ENCODE results near the gene MORN4. TPM values are rescaled to one million over a fixed set of nuclear protein-coding genes. Genes with fewer than 3 reads are reported as not detected.

The MORN4 gene
- total RNA-seq, 3 donors from 2014 or later (not counting 1 experiment from before 2014, with no cell fraction given), result 0.14 to 2.0 (median 1.6) TPM

DNA sequence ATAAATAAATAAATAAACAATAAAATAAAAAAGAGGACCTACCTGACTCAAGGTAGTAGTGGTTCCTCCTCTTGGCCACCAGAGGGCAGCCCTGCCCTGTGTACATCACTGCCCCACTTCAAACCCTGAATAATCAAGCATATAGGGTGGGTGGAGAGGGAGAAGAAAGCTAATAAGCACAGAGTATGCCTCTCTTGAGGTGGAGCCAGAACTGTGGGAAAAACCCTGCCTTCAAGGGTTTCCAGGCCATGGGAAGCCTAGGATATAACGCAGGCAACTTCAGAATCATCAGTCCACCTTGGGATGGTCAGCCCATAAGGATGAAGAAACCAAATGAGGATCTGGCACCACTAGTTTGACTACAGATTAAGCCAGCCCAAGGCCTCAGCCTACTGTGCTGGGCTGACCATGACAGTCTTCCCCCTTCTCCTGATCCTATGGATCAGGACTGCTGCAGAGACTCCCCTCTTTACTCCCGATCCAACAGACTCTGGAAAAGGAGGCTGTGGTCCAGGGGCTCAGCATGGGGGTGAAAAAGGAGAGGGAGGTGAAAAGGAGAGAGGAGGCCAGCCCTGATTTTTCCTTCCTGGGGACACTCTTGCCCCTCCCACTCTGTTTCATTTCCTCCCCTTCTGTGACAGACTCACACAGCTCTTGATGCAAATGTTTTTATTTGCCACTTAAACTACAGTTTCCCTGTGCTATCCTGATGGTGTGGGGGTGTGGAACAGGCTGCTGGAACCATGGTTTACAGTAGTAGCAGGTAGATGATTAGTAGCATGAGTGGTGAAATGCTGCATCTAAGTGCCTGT lies 43.7 kb upstream of the MORN4 start:
- DNase-seq (peak; percentile 36 to 84), ATAC-seq (peak; percentile 79 to 91 (median 85))
- intact Hi-C loops (cut with micrococcal nuclease), result loop anchor here (1.0 kb wide), 2 partner anchors 54 to 105 kb away; partner anchors contain the start of gene ANKRD2
- TF ChIP-seq CTCF (IDR thresholded peaks at IDR 0.05), result peak; percentile 92
- peak overlapping the region; percentile 13 for H3K4me3 Mint-ChIP-seq
- no peak overlapping the region for H3K27ac ChIP-seq (ENCODE audit: low read length)
- no peaks in the 10 kb centered on the region for H3K36me3 Mint-ChIP-seq
- peaks cover 26% of the 10 kb centered on the region for H3K36me3 ChIP-seq (ENCODE audit: control insufficient read depth, insufficient read depth, low read length)
- no peaks in the 10 kb centered on the region for H3K4me1 Mint-ChIP-seq
- H3K27me3 Mint-ChIP-seq (ENCODE audit: low read depth in 2 of 2), result no peaks in the 10 kb centered on the region
- H3K4me3 ChIP-seq (ENCODE audit: low read length), result no peak overlapping the region
- H3K27ac Mint-ChIP-seq, result peak overlapping the region; percentile 42 to 66
- no peaks in the 10 kb centered on the region for H3K27me3 ChIP-seq (ENCODE audit: control insufficient read depth, insufficient read depth, low read length)
- no peaks in the 10 kb centered on the region for H3K9me3 Mint-ChIP-seq
- H3K9me3 ChIP-seq (ENCODE audit: control insufficient read depth, insufficient read depth, low read length), result no peaks in the 10 kb centered on the region
- H3K4me1 ChIP-seq (ENCODE audit: control insufficient read depth, insufficient read depth, low read length), result peaks cover 6% of the 10 kb centered on the region
- WGBS (ENCODE audit: insufficient coverage), result 84% methylated on average over 1 of the region's 2 CpGs

DNA sequence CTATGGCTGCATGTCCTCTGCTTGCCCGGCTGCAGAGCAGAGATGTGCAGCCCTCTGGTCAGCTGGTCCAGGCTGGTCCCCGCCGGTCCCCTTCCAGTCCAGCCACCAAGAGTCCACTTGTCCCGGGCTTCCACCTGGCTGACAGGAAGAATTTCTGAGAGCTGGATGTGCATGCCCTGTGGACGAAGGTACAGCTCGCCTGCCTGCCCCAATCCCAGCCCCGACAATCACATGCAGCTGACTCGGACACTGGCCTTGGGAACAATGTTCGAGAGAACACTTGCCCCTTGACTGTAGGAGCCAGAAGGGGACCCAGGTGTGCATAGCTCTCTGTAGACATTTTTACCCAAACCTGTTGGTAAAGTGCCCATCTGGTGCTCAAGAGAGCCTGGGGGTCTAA lies 41.9 kb upstream of the MORN4 start:
- no peak for ATAC-seq
- Mint-ChIP-seq H3K27me3 (ENCODE audit: low read depth in 2 of 2) (no peaks in the 10 kb centered on the region), H3K9me3 (no peaks in the 10 kb centered on the region), H3K4me3 (no peak overlapping the region), H3K4me1 (no peaks in the 10 kb centered on the region), H3K36me3 (no peaks in the 10 kb centered on the region), H3K27ac (no peak overlapping the region)
- intact Hi-C loops (cut with micrococcal nuclease), result no loop called here
- H3K9me3 ChIP-seq (ENCODE audit: control insufficient read depth, insufficient read depth, low read length), result no peaks in the 10 kb centered on the region
- H3K4me3 ChIP-seq (ENCODE audit: low read length), result no peak overlapping the region
- no peak for DNase-seq
- TF ChIP-seq CTCF (IDR thresholded peaks at IDR 0.05), result no peak
- no peak overlapping the region for H3K27ac ChIP-seq (ENCODE audit: low read length)
- no peaks in the 10 kb centered on the region for H3K27me3 ChIP-seq (ENCODE audit: control insufficient read depth, insufficient read depth, low read length)
- H3K36me3 ChIP-seq (ENCODE audit: control insufficient read depth, insufficient read depth, low read length), result peaks cover 29% of the 10 kb centered on the region
- WGBS (ENCODE audit: insufficient coverage), result 97% methylated on average over 9 of the region's 9 CpGs
- peaks cover 6% of the 10 kb centered on the region for H3K4me1 ChIP-seq (ENCODE audit: control insufficient read depth, insufficient read depth, low read length)

DNA sequence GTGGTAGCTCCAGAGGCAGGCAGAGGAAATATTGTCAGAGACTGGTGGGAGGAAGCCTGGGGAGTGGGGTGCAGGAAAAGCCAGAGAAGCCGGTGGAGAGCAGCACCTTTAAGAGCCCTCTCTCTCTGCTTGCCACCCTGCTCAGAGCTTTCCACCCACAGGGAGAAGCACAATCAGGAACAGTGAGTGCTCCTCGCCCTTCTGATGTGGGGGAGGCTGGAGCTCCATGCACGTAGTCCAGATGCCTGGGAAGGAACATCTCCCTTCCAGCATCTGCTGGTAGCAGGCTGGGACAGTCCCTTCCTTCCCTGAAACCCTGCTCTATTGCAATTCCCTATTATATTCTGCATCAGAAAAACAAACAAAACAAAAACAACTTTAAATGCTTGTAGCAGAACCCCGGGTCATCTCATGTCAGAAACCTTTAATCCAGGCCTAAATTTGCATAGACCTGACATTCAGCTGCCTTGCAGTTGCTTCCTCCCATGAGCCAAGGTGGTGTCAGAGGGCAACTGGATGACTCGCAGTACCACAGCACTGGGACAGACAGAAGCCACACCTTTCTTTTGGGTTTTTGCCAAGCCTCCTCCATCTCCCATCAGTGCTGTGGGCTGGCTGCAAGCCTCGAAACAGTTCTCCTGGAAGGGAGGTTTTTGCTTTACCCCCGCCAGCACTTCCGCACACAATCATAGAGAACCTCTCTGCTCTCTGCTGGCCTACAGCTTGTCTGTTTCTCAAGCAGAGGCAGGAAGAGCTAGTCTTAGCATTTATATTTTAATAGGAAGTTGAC lies 40.6 kb upstream of the MORN4 start:
- H3K4me1 ChIP-seq (ENCODE audit: control insufficient read depth, insufficient read depth, low read length), result peaks cover 6% of the 10 kb centered on the region
- Mint-ChIP-seq H3K27ac (no peak overlapping the region), H3K36me3 (no peaks in the 10 kb centered on the region), H3K4me1 (no peaks in the 10 kb centered on the region), H3K27me3 (ENCODE audit: low read depth in 2 of 2) (no peaks in the 10 kb centered on the region), H3K4me3 (no peak overlapping the region), H3K9me3 (no peaks in the 10 kb centered on the region)
- no peak overlapping the region for H3K4me3 ChIP-seq (ENCODE audit: low read length)
- H3K36me3 ChIP-seq (ENCODE audit: control insufficient read depth, insufficient read depth, low read length), result peaks cover 29% of the 10 kb centered on the region
- DNase-seq (no peak), ATAC-seq (no peak)
- intact Hi-C loops (cut with micrococcal nuclease), result no loop called here
- no peaks in the 10 kb centered on the region for H3K27me3 ChIP-seq (ENCODE audit: control insufficient read depth, insufficient read depth, low read length)
- no peaks in the 10 kb centered on the region for H3K9me3 ChIP-seq (ENCODE audit: control insufficient read depth, insufficient read depth, low read length)
- TF ChIP-seq CTCF (IDR thresholded peaks at IDR 0.05), result no peak
- H3K27ac ChIP-seq (ENCODE audit: low read length), result no peak overlapping the region
- 93% methylated on average over 8 of the region's 8 CpGs for WGBS (ENCODE audit: insufficient coverage)
